ENCODE data around the gene TMEM53.

GRCh38 chr1:44611866-44612265, 62.4 kb downstream of the TMEM53 start:
- TF ChIP-seq CTCF (IDR thresholded peaks at IDR 0.05), result no peak
- no peak for TF ChIP-seq POLR2AphosphoS5 (IDR thresholded peaks at IDR 0.05)

Measured in prostate gland (tissue), 2 donors.